ENCODE measurements around the gene MCUB. TPM values are rescaled to one million over a fixed set of nuclear protein-coding genes. Genes with fewer than 3 reads are reported as not detected.

MCUB gene
- polyA plus RNA-seq, 10 donors: 9.2 to 14.2 (median 11.7) TPM

DNA sequence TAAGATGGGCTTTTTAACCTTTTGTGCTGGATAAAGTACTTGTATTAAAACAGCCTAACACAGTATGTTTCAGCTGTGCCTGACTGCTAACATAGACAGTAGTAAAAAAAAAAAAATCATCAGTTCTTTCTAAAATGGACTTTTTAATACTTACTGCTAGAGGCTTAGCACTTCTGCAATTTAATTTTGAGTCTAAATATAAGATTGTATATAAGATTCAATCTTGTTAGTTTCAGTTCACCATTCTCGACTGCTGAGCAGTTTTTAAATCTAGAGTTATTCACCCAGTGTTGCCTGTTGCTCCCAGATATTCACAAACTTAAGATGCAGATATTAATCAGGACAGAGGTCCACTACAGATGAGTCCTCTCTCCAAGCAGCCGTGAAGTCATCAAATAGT lies 163.1 kb downstream of the MCUB start:
- DNase-seq: no peak

DNA sequence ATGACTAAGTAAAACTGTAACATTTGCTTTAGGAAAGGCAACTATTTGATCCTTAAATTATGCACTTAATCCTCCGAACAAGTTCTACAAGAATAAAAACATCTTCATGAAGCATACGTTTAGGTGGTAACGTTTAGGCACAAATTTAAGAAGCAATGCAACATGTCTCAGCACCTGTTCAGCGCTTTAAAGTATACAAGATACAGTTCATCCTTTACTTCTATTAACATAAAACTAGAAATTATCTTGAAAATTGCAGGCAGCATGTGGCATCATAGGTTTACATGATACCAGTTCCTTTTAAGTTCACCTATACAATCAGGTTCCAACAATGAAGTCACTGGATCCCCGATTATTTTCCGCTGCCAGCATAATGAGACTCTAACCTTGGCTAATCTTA lies 168.3 kb downstream of the MCUB start:
- DNase-seq: no peak

DNA sequence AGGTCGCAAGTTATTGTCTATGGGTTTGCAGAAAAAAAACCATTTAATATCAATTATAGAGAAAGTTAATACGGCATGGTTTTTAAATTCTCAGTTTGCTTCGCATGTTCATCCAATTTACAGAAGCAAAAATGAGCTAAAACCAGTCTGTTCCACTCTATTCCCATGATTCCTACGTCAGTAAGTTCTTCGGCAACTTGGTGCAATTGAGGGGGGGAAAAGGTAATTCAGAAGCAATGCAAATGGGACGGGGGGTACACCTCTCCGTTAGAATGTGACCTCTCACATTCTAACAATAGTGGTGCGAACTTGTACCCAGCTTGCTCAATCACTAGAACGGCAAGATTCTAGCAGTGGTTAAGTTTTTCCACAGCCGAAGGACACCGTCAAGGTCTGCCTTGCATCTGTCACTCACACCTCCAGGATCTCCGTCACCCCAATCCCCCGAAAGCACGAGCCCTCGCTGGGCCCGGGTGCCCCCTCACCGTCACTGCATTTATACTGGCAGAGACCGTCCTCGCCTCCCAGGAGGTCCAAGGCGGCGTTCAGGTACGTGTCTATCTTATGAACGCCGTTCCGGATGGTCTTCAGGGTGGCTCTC lies 169.2 kb downstream of the MCUB start:
- peak in 1 of 3 donors; percentile 15 for DNase-seq

DNA sequence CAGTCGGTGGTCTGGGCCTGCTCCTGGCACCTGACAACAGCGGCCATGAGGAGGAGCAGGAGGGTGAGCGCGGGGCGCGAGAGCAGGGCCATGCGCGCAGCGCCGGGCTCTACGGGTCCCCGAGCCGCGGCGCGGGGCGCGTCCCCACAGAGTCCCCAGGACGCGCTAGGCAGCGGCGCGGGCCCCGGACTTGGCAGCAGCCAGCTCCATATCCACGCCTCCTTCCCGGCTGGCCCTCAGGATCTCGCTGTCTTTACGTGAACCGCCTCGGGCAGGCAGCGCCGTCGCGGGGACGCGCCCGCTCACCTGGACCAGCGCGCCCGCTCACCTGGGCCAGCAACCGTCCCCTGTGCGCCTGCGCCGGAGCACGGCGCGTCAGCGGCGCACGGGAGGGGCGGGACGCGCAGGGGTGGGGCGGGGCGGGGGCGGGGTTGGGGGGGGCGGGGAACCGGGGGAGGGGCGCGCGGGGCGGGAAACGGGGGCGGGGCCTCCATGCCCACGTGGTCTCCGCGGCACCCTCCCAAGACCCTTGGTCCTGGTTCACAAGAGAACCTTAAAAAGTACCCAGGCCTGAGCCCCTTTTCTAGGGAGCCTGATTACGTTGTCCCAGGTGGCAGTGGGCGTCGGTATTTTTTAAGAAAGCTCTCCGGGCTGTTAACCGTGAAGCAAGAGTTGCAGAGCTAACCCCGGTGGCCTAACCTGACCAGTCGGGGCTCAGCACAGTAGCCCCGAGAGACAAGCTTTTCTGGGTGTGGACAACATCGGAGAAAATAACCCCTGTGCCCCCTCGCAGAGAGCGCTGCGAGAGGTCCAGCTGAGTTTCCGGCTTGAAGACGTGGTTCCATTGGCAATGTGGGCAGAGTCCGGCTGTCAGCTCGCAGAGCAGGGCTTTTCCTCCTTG lies 169.9 kb downstream of the MCUB start, which contains the start of gene PLA2G12A:
TSS of gene PLA2G12A (minus strand) at position 353 of the 901 bp plus-strand sequence. CDS start at position 92, 261 bp downstream.
- peak; percentile 56 to 93 (median 73) for DNase-seq

DNA sequence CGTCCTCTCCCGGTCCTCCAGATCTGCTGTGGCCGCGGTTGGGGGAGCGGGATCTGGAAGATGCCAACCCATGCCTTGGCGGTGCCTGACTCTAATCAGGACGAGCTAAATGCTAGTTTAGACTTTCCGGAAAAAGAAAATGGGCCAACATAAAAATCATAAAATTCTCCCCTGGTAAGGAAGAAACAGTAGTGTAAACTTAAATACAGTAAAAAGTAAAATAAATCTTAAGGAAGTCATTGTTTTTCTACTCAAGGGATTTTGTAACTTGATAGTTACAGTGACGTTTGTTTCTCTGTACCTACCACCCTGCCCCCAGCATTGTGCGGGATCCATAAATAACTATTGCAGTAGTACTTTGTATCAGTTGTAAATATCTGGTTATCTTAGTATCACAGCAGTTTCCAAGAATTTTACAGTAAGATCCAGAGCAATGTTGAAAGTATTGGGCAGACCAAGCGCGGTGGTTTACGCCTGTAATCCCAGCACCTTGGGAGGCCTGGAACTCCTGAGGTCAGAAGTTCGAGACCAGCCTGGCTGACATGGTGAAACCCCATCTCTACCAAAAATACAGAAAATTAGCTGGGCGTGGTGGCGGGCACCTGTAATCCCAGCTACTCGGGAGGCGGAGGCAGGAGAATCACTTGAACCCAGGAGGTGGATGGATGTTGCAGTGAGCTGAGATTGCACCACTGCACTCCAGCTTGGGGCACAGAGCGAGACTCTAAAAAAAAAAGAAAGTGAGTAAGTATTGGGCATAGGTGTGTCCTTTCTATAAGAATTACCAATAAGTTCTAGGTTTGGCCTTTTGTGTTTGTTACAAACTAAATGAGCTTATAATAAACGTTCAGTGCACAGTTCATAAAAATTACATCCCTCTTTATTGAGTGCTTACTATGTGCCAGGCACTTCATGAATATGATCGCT lies 170.8 kb downstream of the MCUB start:
- no peak for DNase-seq

DNA sequence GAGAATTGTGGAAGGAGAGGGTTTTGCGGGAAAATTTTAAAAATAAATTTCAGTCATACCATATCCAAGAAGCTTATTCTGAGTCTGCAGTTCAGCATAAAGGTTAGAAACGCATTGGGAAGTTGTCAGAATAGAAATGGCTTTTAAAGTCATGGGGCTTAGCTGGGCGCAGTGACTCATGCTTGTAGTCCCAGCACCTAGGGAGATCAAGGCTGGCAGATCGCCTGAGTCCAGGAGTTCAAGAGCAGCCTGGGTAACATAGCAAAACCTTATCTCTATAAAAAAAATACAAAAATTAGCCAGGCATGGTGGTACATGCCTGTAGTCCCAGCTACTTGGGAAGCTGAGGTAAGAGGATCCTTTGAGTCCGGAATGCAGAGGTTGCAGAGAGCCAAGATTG lies 173.7 kb downstream of the MCUB start:
- no peak for DNase-seq

DNA sequence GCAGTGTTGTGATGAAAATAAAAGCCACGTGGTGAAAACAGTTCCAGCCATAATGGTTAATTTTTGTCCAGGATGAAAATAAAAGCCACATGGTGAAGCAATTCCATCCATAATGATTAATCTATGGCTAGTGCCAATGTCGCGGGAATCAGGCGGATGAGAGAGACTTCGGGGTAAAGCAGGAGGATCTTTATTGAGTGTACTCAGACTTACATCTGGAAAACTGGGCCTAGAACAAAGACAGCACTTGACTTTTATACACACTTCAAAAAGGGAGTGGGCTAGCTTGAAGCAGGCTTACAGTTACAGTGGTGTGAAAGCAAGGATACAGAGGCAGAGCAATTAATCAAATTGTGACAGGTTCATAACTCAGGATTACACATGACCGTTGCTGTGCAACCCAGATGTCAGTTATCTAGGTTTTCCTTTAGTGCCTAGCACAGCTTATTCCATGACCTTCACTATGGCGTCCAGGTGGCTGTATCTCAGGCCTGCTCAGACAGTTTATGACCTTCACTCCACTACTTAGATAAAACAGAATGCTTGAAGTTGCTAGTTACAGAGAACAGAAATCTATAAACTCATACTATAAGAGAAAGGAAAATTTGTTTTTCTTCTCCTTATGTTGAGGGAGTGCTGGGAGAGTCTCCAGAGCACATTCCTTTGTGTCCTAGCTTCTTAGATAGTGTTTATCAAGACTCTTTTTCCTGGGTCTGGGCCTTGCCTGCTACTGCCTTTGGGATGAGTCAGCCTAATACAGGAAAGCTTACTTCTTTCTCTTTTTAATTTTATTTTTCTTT lies 175.7 kb downstream of the MCUB start:
- DNase-seq: no peak

Other genes with a start within 250 kb of the MCUB start
- 10 to 100 TPM; 22.0 to 38.0 (median 27.2) TPM for gene SEC24B, start 126.4 kb upstream of the MCUB start, polyA plus RNA-seq (ENCODE audit: insufficient read length in 10 of 10)
- 10 to 100 TPM; 11.4 to 20.3 (median 17.1) TPM for gene CASP6, start 143.2 kb downstream of the MCUB start, polyA plus RNA-seq (ENCODE audit: insufficient read length in 10 of 10)
- gene PLA2G12A, start 169.8 kb downstream of the MCUB start, polyA plus RNA-seq (ENCODE audit: insufficient read length in 10 of 10): 10 to 100 TPM; 11.8 to 28.4 (median 15.7) TPM
- gene CFI, start 241.8 kb downstream of the MCUB start, polyA plus RNA-seq (ENCODE audit: insufficient read length in 10 of 10): 1 to 10 TPM; 5.0 to 9.2 (median 7.2) TPM